Kidney (tissue), 14 donors: ENCODE measurements around the gene TLCD4. TPM values are rescaled to one million over a fixed set of nuclear protein-coding genes. Genes with fewer than 3 reads are reported as not detected.

Experiments used
- DNase-seq, 5 donors: peaks; one replicate each; pipeline ENCODE4 v3.0.0-alpha.2; 2013 to 2020
- FAIRE-seq: peaks from 2 replicates; lab custom pipeline; 2012; peaks lifted over from hg19 to GRCh38; lab: Jason Lieb, UNC
- H3K27ac ChIP-seq, 2 donors: one replicate each; pipeline ENCODE4 v1.7.0; 2013; ENCODE audit warnings: low read depth in 2 of 2, low read length in 2 of 2, inconsistent platforms in 1 of 2
- H3K27me3 ChIP-seq: one replicate; pipeline ENCODE4 v1.7.1; 2013; ENCODE audit warnings: low read length, inconsistent platforms; ENCODE audit not compliant: control insufficient read depth, insufficient read depth
- H3K36me3 ChIP-seq, 3 donors: one replicate each; pipeline versions ENCODE4 v1.7.0 to v1.7.1; 2013; ENCODE audit warnings: low read length in 3 of 3, control low read depth in 1 of 3, inconsistent platforms in 1 of 3; ENCODE audit not compliant: insufficient read depth in 3 of 3, control insufficient read depth in 2 of 3
- H3K4me1 ChIP-seq, 3 donors: one replicate each; pipeline versions ENCODE4 v1.7.0 to v1.7.1; 2013; ENCODE audit warnings: low read length in 3 of 3, inconsistent platforms in 1 of 3, low read depth in 1 of 3; ENCODE audit not compliant: control insufficient read depth in 2 of 3, insufficient read depth in 2 of 3
- H3K4me3 ChIP-seq, 3 donors: one replicate each; pipeline versions ENCODE4 v1.7.0 to v1.8.1; 2013; ENCODE audit warnings: low read length in 3 of 3, control low read depth in 1 of 3, inconsistent platforms in 1 of 3
- H3K9ac ChIP-seq, 3 donors: one replicate each; pipeline versions ENCODE4 v1.7.0 to v1.7.1; 2013; ENCODE audit warnings: low read length in 3 of 3, control low read depth in 1 of 3, inconsistent platforms in 1 of 3
- H3K9me3 ChIP-seq, 3 donors: one replicate each; pipeline versions ENCODE4 v1.7.0 to v1.7.1; 2013; ENCODE audit warnings: low read length in 3 of 3, control low read depth in 1 of 3, inconsistent platforms in 1 of 3; ENCODE audit not compliant: control insufficient read depth in 2 of 3, insufficient read depth in 1 of 3
- intact Hi-C: fragments of 100-400 bp; cut with DNase I; formaldehyde crosslinking; loops from one replicate; pipeline ENCODE4 v1.11.1; 2022
- polyA plus RNA-seq: library from polyadenylated mRNA; stranded (reverse); fragments of 350-450 nt; fragmentation: Illumina TruSeq; extraction: RNeasy Lipid Tissue Mini Kit (QIAGEN cat#74804); gene quantifications from one replicate; pipeline ENCODE4 v1.2.3, GENCODE V29; 2014; ENCODE audit warnings: low read depth, low replicate concordance; ENCODE audit not compliant: insufficient read depth
- total RNA-seq: library from RNA; stranded (reverse); fragmentation: NEBNext Ultra II Directional; extraction: Animal tissue kit (Norgen Biotek cat#: 25700); gene quantifications from one replicate; pipeline ENCODE4 v1.2.1, GENCODE V29; 2021
- TF ChIP-seq, protein P1 (sequence below): IDR thresholded peaks from 3 replicates; pipeline ENCODE4 v1.5.1; 2012; ENCODE audit warnings: mild to moderate bottlenecking, moderate library complexity, borderline replicate concordance; ENCODE audit not compliant: insufficient read depth; ENCODE audit errors: extremely low read depth
- donor health status: control.
- donor health status: control.
- donor health status: control.
- donor health status: control.
- donor health status: control.
- donor health status: DM: yes; HTN: yes; CAD: no.
- donor health status: Normal renal cell carcinoma (clear cell type).

TLCD4 gene
- total and polyA plus RNA-seq, 2 donors from 2014 or later, result 2.4 to 7.1 TPM

GRCh38 chr1:95093296-95093695 lies 23.9 kb upstream of the TLCD4 start:
- no peak overlapping the region for H3K4me3 ChIP-seq
- H3K4me1 ChIP-seq, result no peaks in the 10 kb centered on the region
- no peak overlapping the region for H3K27ac ChIP-seq
- TF ChIP-seq, protein P1, sequence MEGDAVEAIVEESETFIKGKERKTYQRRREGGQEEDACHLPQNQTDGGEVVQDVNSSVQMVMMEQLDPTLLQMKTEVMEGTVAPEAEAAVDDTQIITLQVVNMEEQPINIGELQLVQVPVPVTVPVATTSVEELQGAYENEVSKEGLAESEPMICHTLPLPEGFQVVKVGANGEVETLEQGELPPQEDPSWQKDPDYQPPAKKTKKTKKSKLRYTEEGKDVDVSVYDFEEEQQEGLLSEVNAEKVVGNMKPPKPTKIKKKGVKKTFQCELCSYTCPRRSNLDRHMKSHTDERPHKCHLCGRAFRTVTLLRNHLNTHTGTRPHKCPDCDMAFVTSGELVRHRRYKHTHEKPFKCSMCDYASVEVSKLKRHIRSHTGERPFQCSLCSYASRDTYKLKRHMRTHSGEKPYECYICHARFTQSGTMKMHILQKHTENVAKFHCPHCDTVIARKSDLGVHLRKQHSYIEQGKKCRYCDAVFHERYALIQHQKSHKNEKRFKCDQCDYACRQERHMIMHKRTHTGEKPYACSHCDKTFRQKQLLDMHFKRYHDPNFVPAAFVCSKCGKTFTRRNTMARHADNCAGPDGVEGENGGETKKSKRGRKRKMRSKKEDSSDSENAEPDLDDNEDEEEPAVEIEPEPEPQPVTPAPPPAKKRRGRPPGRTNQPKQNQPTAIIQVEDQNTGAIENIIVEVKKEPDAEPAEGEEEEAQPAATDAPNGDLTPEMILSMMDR, result no peak
- no peak overlapping the region for H3K9ac ChIP-seq
- no peaks in the 10 kb centered on the region for H3K27me3 ChIP-seq
- H3K9me3 ChIP-seq, result no peaks in the 10 kb centered on the region
- DNase-seq (no peak), FAIRE-seq (no peak)
- no peaks in the 10 kb centered on the region for H3K36me3 ChIP-seq
- intact Hi-C loops, result no loop called here

DNA sequence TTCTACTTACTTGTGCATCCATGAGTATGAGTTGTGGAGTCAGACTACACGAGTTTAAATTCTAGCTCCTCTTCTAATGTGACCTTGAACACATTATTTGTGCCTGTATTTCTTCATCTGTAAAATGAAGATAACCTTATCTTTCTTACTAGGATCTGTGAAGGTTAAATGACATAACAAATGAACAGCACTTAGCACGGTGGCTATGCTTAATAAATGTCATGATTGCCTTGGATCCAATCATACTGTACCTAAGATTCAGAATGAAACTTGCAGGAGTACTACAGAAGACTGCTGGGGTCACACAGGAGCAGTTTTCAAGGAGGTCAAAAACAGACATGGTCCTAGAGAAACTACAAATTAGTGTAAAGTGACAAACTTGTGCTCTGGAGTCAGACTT lies 22.2 kb upstream of the TLCD4 start:
- no peak overlapping the region for H3K9ac ChIP-seq
- no peaks in the 10 kb centered on the region for H3K27me3 ChIP-seq
- no peak overlapping the region for H3K4me3 ChIP-seq
- H3K4me1 ChIP-seq, result no peaks in the 10 kb centered on the region
- no peaks in the 10 kb centered on the region for H3K36me3 ChIP-seq
- TF ChIP-seq, protein P1, result no peak
- H3K27ac ChIP-seq, result no peak overlapping the region
- H3K9me3 ChIP-seq, result no peaks in the 10 kb centered on the region
- intact Hi-C loops, result no loop called here
- DNase-seq (no peak), FAIRE-seq (no peak)

DNA sequence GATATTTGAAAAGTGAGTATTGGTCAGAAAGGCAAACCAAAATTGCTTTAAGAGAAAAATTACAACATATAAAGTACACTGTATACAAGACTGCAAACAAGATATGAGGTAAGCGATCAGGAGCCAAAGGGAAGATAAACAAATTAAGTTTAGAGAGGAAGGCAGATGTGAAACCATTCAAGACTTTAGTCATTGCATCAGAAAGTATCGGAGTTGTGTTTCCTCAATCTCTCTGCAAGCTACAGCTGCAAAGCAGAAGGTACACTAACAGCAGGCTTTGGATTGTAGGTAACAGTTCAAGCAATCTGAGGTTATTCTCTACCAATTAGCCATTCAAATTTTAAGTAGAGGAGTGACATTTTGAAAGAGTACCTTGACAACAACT lies 21.3 kb upstream of the TLCD4 start:
- Histone ChIP-seq H3K27ac (no peak overlapping the region), H3K9me3 (no peaks in the 10 kb centered on the region), H3K36me3 (no peaks in the 10 kb centered on the region), H3K4me3 (no peak overlapping the region), H3K27me3 (no peaks in the 10 kb centered on the region), H3K9ac (no peak overlapping the region), H3K4me1 (no peaks in the 10 kb centered on the region)
- FAIRE-seq (no peak), DNase-seq (no peak)
- TF ChIP-seq, protein P1, result no peak
- intact Hi-C loops, result no loop called here

- no peaks in the 10 kb centered on the region for H3K4me1 ChIP-seq
- no peak overlapping the region for H3K27ac ChIP-seq
- no peak for FAIRE-seq
- no peak overlapping the region for H3K9ac ChIP-seq
- no peak overlapping the region for H3K4me3 ChIP-seq
- H3K27me3 ChIP-seq, result no peaks in the 10 kb centered on the region
- TF ChIP-seq, protein P1, result no peak
- intact Hi-C loops, result no loop called here
- no peaks in the 10 kb centered on the region for H3K36me3 ChIP-seq
- H3K9me3 ChIP-seq, result no peaks in the 10 kb centered on the region
- no peak for DNase-seq
Observed at GRCh38 chr1:95096218-95096841, 20.8 kb upstream of the TLCD4 start.
